ENCODE data around the gene ZBTB20.

Gene ZBTB20

DNA sequence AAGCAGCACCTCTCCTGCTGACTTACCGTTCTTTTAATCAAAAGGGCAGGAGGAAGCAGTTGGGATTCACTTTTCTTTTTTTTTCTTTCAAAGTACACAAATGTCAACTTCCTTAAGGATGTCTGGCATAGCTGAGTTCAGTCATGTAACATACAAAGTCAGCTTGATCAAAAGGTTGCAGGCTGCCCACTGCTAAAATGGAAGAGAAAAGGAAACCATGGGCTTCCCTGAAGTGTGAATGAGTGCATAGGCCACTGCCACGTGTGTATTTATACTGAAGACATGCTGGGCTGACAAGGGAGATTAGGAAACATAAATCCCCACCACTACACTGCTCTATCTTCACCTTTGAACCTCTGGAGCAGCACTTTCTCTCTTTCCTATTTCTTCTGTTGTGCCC is 540.8 kb downstream of the ZBTB20 start:
- TF ChIP-seq, protein P1, sequence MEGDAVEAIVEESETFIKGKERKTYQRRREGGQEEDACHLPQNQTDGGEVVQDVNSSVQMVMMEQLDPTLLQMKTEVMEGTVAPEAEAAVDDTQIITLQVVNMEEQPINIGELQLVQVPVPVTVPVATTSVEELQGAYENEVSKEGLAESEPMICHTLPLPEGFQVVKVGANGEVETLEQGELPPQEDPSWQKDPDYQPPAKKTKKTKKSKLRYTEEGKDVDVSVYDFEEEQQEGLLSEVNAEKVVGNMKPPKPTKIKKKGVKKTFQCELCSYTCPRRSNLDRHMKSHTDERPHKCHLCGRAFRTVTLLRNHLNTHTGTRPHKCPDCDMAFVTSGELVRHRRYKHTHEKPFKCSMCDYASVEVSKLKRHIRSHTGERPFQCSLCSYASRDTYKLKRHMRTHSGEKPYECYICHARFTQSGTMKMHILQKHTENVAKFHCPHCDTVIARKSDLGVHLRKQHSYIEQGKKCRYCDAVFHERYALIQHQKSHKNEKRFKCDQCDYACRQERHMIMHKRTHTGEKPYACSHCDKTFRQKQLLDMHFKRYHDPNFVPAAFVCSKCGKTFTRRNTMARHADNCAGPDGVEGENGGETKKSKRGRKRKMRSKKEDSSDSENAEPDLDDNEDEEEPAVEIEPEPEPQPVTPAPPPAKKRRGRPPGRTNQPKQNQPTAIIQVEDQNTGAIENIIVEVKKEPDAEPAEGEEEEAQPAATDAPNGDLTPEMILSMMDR (IDR thresholded peaks at IDR 0.05; ENCODE audit: low read depth, low read length, missing control alignments), result no peak
- DNase-seq (ENCODE audit: extremely low read depth, low read depth), result no peak
- no peak overlapping the region for H3K4me3 ChIP-seq (replicated peaks; ENCODE audit: low read depth, low read length)

DNA sequence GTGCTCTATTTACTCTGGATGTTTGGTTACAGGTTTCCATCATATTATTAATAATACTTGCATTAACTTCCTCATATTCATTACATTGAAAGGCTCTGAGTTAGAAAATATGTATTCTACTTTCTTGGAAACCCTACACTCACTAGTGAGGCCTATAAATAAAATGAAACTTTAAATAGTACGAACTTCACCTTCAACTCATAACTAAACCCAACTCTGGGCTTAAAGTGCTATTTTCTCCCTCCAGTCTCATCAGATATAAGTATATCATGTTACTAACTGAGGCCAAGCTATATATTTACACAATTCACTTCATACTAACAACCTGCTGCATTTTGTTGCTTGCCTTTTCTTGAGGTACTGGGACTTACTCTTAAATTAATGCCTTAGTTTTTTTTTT is 546.5 kb downstream of the ZBTB20 start:
- no peak for DNase-seq (ENCODE audit: extremely low read depth, low read depth)
- H3K4me3 ChIP-seq (replicated peaks; ENCODE audit: low read depth, low read length), result no peak overlapping the region
- TF ChIP-seq, protein P1 (IDR thresholded peaks at IDR 0.05; ENCODE audit: low read depth, low read length, missing control alignments), result no peak

DNA sequence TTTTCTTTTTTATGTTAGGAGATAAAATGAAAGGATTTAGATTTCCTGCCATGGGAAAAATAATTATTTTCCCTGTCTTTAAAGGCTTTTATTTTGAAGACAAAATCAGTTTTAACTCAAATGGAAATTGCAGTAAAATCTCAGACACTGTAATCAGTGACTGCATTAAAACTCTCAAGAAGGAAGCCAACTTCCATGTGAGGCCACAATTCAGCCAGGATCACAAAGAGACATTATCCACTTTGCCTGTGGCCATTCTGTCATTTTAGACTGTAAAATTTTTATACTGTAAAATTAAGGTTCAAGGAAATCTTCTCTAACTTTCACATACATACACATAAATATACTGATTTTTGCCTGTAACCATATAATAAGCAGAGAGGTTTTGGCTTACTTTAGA is 549.2 kb downstream of the ZBTB20 start:
- TF ChIP-seq, protein P1 (IDR thresholded peaks at IDR 0.05; ENCODE audit: low read depth, low read length, missing control alignments), result no peak
- no peak for DNase-seq (ENCODE audit: extremely low read depth, low read depth)
- H3K4me3 ChIP-seq (replicated peaks; ENCODE audit: low read depth, low read length), result no peak overlapping the region

DNA sequence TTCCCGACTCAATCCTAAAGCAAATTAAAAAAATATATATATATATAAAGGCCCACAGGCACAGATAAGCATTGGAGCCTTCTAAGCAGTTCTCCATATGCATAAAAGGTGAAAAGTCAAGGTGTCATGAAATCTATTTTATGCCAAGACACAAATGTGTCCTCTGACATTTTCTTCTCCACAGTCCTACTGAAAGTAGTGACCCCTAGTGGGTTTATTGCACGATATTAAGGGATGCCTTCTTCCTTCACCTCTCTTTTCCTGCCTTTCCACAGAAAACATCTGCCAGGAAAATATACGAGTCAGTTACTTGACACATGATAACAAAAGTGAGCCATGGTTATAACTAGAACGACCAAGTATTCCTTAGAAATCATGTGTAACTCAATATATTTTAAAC is 550.1 kb downstream of the ZBTB20 start:
- DNase-seq (ENCODE audit: extremely low read depth, low read depth), result no peak
- no peak overlapping the region for H3K4me3 ChIP-seq (replicated peaks; ENCODE audit: low read depth, low read length)
- TF ChIP-seq, protein P1 (IDR thresholded peaks at IDR 0.05; ENCODE audit: low read depth, low read length, missing control alignments), result peak; percentile 23

DNA sequence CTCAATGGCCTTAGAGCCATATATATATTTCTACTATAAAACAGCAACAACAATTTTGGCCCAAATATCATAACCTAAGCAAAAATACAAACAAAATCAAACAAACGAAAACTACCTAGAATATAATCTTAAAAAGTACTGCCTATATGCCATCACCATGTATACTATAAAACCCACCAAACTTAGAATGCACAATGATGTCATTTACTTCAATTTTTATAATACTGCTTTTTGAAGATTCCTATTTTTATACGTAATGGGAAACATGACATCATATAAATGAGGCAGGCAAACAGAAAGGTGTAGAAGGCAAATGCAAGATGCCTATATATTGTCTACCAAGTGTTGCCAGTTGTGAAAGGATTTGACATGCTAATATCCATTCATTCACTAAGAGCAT is 550.9 kb downstream of the ZBTB20 start:
- TF ChIP-seq, protein P1 (IDR thresholded peaks at IDR 0.05; ENCODE audit: low read depth, low read length, missing control alignments), result no peak

DNA sequence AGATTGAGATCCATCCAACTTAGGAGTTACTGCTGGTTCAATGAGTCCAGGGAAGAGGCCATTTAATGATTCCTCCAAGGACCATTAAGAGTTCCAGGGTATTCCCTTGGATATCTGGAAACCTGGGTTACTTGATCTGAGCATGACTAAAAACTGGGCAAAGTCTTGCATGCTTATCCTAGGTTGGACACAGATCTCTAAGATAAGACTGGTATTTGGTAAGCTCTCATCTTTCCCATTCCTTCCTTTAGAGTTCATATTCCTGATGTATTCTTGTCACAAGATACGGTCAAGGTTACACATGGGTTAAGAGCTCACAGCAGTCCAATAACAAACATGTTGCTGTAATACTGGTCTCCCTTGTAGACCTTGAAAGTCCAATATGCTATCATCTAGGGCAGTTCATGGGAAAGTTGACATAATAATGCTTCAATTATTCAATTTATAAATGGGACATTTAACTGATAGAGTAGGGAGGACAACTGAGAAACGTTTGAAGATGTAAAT is 551.5 kb downstream of the ZBTB20 start:
- H3K4me3 ChIP-seq (replicated peaks; ENCODE audit: low read depth, low read length), result no peak overlapping the region
- no peak for DNase-seq (ENCODE audit: extremely low read depth, low read depth)
- TF ChIP-seq, protein P1 (IDR thresholded peaks at IDR 0.05; ENCODE audit: low read depth, low read length, missing control alignments), result no peak

More for the DNA sequence above, 550.9 kb downstream of the ZBTB20 start:
- no peak overlapping the region for H3K4me3 ChIP-seq (replicated peaks; ENCODE audit: low read depth, low read length)
- DNase-seq (ENCODE audit: extremely low read depth, low read depth), result no peak

Measured in HFF-Myc (cell line).